IMR-90 (cell line): Measurements from ENCODE around the gene RAD51B. TPM values are rescaled to one million over a fixed set of nuclear protein-coding genes. Genes with fewer than 3 reads are reported as not detected.

Experiments
- ATAC-seq: fragments of 200-7000 bp; cut with Tn5 transposase; 2 replicates; pipeline ENCODE4 v1.9.1; 2020; ENCODE audit warnings: low read depth, mild to moderate bottlenecking, moderate library complexity
- BruUV-seq: library from RNA; stranded (reverse); fragments of 400-500 nt; replicated peaks from 2 replicates; lab custom pipeline; 2021; lab: Mats Ljungman, UMichigan
- CTCF ChIA-PET: fragments of 300-600 bp; formaldehyde crosslinking; extraction: SDS; loops from one replicate; lab custom pipeline; 2021; ENCODE audit warnings: antibody characterized with exemption; lab: Yijun Ruan, JAX
- POLR2A ChIA-PET: fragments of 300-600 bp; sonication (Branson Sonifier 250); formaldehyde crosslinking; loops from one replicate; lab custom pipeline; 2022; ENCODE audit warnings: antibody characterized with exemption; ENCODE audit not compliant: unreplicated experiment; lab: Charles Lee
- DNase-seq: peaks from one replicate; pipeline ENCODE4 v3.0.0; 2013
- H2AFZ ChIP-seq: replicated peaks from 2 replicates; pipeline ENCODE3; 2013; ENCODE audit warnings: low read length, mild to moderate bottlenecking; ENCODE audit not compliant: poor library complexity
- H2AK5ac ChIP-seq: 2 replicates; pipeline ENCODE4 v1.6.1; 2013; ENCODE audit warnings: low read depth, low read length, inconsistent platforms
- H2AK9ac ChIP-seq: replicated peaks from 2 replicates; pipeline ENCODE3; 2013; ENCODE audit warnings: mild to moderate bottlenecking, low read depth, low read length, moderate library complexity; ENCODE audit not compliant: poor library complexity
- H2BK120ac ChIP-seq: 2 replicates; pipeline ENCODE4 v1.6.1; 2013; ENCODE audit warnings: low read depth, low read length, inconsistent platforms
- H2BK15ac ChIP-seq: 3 replicates; pipeline ENCODE4 v1.6.1; 2013; ENCODE audit warnings: low read depth, low read length, inconsistent platforms
- H2BK20ac ChIP-seq: 2 replicates; pipeline ENCODE4 v1.6.1; 2013; ENCODE audit warnings: low read depth, mild to moderate bottlenecking, inconsistent platforms, low read length, moderate library complexity
- H2BK5ac ChIP-seq: 2 replicates; pipeline ENCODE4 v1.6.1; 2013; ENCODE audit warnings: mild to moderate bottlenecking, low read depth, low read length, inconsistent platforms; ENCODE audit not compliant: poor library complexity, severe bottlenecking
- H3K14ac ChIP-seq: replicated peaks from 2 replicates; pipeline ENCODE4 v1.6.1; 2013; ENCODE audit warnings: low read depth, low read length, inconsistent platforms
- H3K18ac ChIP-seq: 2 replicates; pipeline ENCODE4 v1.6.1; 2013; ENCODE audit warnings: low read depth, low read length, control low read depth
- H3K23ac ChIP-seq: 2 replicates; pipeline ENCODE4 v1.6.1; 2013; ENCODE audit warnings: low read depth, low read length, inconsistent platforms
- H3K27ac ChIP-seq: 2 replicates; pipeline ENCODE4 v1.5.1; 2013; ENCODE audit warnings: mild to moderate bottlenecking, control low read depth, low read length; ENCODE audit not compliant: insufficient read depth
- H3K27me3 ChIP-seq: 2 replicates; pipeline ENCODE4 v1.6.1; 2013; ENCODE audit warnings: low read length; ENCODE audit not compliant: control insufficient read depth, insufficient read depth
- H3K36me3 ChIP-seq: 2 replicates; pipeline ENCODE4 v1.6.1; 2013; ENCODE audit warnings: low read length, mixed read lengths; ENCODE audit not compliant: control insufficient read depth, insufficient read depth
- H3K4ac ChIP-seq: 2 replicates; pipeline ENCODE4 v1.6.1; 2013; ENCODE audit warnings: low read depth, low read length, inconsistent platforms
- H3K4me1 ChIP-seq: 2 replicates; pipeline ENCODE4 v1.6.1; 2013; ENCODE audit warnings: low read length, mixed read lengths; ENCODE audit not compliant: control insufficient read depth, insufficient read depth
- H3K4me2 ChIP-seq: 2 replicates; pipeline ENCODE4 v1.6.1; 2013; ENCODE audit warnings: low read depth, mild to moderate bottlenecking, control low read depth, low read length, moderate library complexity
- H3K4me3 ChIP-seq: 2 replicates; pipeline ENCODE4 v1.5.1; 2013; ENCODE audit warnings: low read depth, mild to moderate bottlenecking, control low read depth, low read length, moderate library complexity; ENCODE audit not compliant: insufficient read depth
- H3K56ac ChIP-seq: 2 replicates; pipeline ENCODE4 v1.6.1; 2013; ENCODE audit warnings: low read length, inconsistent platforms; ENCODE audit not compliant: insufficient read depth; ENCODE audit errors: extremely low read depth
- H3K79me1 ChIP-seq, 2 experiments: 2 replicates each; pipeline ENCODE4 v1.6.1; 2013; ENCODE audit warnings: low read length in 2 of 2, inconsistent platforms in 1 of 2, low read depth in 1 of 2
- H3K9ac ChIP-seq: 2 replicates; pipeline ENCODE4 v1.6.1; 2013; ENCODE audit warnings: low read depth, low read length, control low read depth
- H3K9me1 ChIP-seq: 2 replicates; pipeline ENCODE4 v1.6.1; 2013; ENCODE audit warnings: low read length, inconsistent platforms; ENCODE audit not compliant: insufficient read depth
- H3K9me3 ChIP-seq: 2 replicates; pipeline ENCODE4 v1.6.1; 2013; ENCODE audit warnings: low read length; ENCODE audit not compliant: control insufficient read depth, insufficient read depth
- H4K20me1 ChIP-seq: 2 replicates; pipeline ENCODE4 v1.6.1; 2013; ENCODE audit warnings: low read length, inconsistent platforms; ENCODE audit not compliant: insufficient read depth
- H4K5ac ChIP-seq: 2 replicates; pipeline ENCODE4 v1.6.1; 2013; ENCODE audit warnings: mild to moderate bottlenecking, low read depth, low read length, control low read depth
- H4K8ac ChIP-seq, 2 experiments: 2 replicates each; pipeline ENCODE4 v1.6.1; 2013; ENCODE audit warnings: low read depth in 2 of 2, low read length in 2 of 2, control low read depth in 1 of 2, inconsistent platforms in 1 of 2
- H4K91ac ChIP-seq: 2 replicates; pipeline ENCODE4 v1.6.1; 2013; ENCODE audit warnings: low read depth, low read length, inconsistent platforms; ENCODE audit not compliant: insufficient read depth
- BHLHE40 ChIP-seq: fragments of 150-350 bp; IDR thresholded peaks from 2 replicates; pipeline ENCODE4 v1.6.1; 2016; ENCODE audit warnings: mild to moderate bottlenecking, low read depth, low read length
- CEBPB ChIP-seq: IDR thresholded peaks from 2 replicates; pipeline ENCODE4 v1.6.1; 2012; ENCODE audit warnings: low read depth, low read length, improper control_type of control experiment
- CHD1 ChIP-seq: IDR thresholded peaks from 2 replicates; pipeline ENCODE4 v1.6.1; 2012; ENCODE audit warnings: low read depth, low read length, improper control_type of control experiment
- ELK1 ChIP-seq: fragments of 150-350 bp; IDR thresholded peaks from 2 replicates; pipeline ENCODE4 v1.6.1; 2016; ENCODE audit warnings: low read depth, mild to moderate bottlenecking, low read length, moderate library complexity, borderline replicate concordance
- FOS ChIP-seq: fragments of 150-350 bp; IDR thresholded peaks from 2 replicates; pipeline ENCODE4 v1.6.1; 2016; ENCODE audit warnings: low read depth, low read length
- MAFK ChIP-seq: IDR thresholded peaks from 2 replicates; pipeline ENCODE4 v1.6.1; 2012; ENCODE audit warnings: low read depth, low read length, improper control_type of control experiment
- MAZ ChIP-seq: IDR thresholded peaks from 2 replicates; pipeline ENCODE4 v1.6.1; 2012; ENCODE audit warnings: low read depth, mild to moderate bottlenecking, low read length, improper control_type of control experiment, moderate library complexity, borderline replicate concordance
- MXI1 ChIP-seq: IDR thresholded peaks from 2 replicates; pipeline ENCODE4 v1.6.1; 2012; ENCODE audit warnings: low read depth, mild to moderate bottlenecking, low read length, moderate library complexity, borderline replicate concordance
- NFE2L2 ChIP-seq: fragments of 150-350 bp; IDR thresholded peaks from 2 replicates; pipeline ENCODE4 v1.6.1; 2016; ENCODE audit warnings: low read depth, mild to moderate bottlenecking, low read length
- RAD21 ChIP-seq: IDR thresholded peaks from 2 replicates; pipeline ENCODE4 v1.6.1; 2012; ENCODE audit warnings: low read length, improper control_type of control experiment
- RFX5 ChIP-seq: IDR thresholded peaks from 2 replicates; pipeline ENCODE4 v1.8.0; 2012; ENCODE audit warnings: low read depth, mild to moderate bottlenecking, low read length, moderate library complexity
- SMC3 ChIP-seq: fragments of 150-350 bp; IDR thresholded peaks from 2 replicates; pipeline ENCODE4 v1.6.1; 2016; ENCODE audit warnings: low read depth, mild to moderate bottlenecking, antibody characterized with exemption, low read length, moderate library complexity
- USF2 ChIP-seq: fragments of 150-350 bp; IDR thresholded peaks from 2 replicates; pipeline ENCODE4 v1.6.1; 2017; ENCODE audit warnings: mild to moderate bottlenecking, antibody characterized with exemption, low read length, low read depth
- WGBS, 2 experiments: methylation state at CpG; one replicate each; pipeline versions ENCODE4 v1.1.5 to v1.1.7; 2013; ENCODE audit warnings: missing lambda C conversion rate in 2 of 2; ENCODE audit not compliant: insufficient read length in 1 of 2; ENCODE audit errors: extremely low coverage in 2 of 2; 5-methylcytosine and 5-hydroxymethylcytosine counted together
- dilution Hi-C: fragments of 300-500 bp; cut with HindIII; formaldehyde crosslinking; loops from one replicate; pipeline ENCODE4 v1.14.3; 2018; ENCODE audit warnings: low sequenced_read_pairs; ENCODE audit not compliant: unreplicated experiment
- in situ Hi-C: fragments of 300-500 bp; cut with MboI; formaldehyde crosslinking; loops from 3 replicates; pipeline ENCODE4 v1.14.3; 2019; ENCODE audit warnings: low sequenced_read_pairs, inconsistent platforms, mixed read lengths
- intact Hi-C: fragments of 100-400 bp; cut with micrococcal nuclease; formaldehyde crosslinking; loops from 2 replicates; pipeline ENCODE4 v1.10.0; 2022
- polyA plus RNA-seq, 3 experiments: library from polyadenylated mRNA; depleted of rRNA; stranded (reverse); fragments of >200 nt; gene quantifications; 2 replicates each; pipeline ENCODE4 v1.2.3, GENCODE V29; 2012; ENCODE audit warnings: low replicate concordance in 1 of 3
- total RNA-seq: library from RNA; depleted of rRNA; stranded (reverse); fragments of >200 nt; gene quantifications from 2 replicates; pipeline ENCODE4 v1.2.3, GENCODE V29; 2012

The RAD51B gene
- total and polyA plus RNA-seq, 2 of the 4 experiments (the other 2 are of a cell fraction), result 5.1 to 18.8 TPM

GRCh38 chr14:68105816-68106215, 286.2 kb downstream of the RAD51B start:
- Histone ChIP-seq H2BK5ac (no peak overlapping the region), H3K79me1 (no peaks in the 10 kb centered on the region), H3K23ac (no peak overlapping the region), H4K5ac (no peak overlapping the region), H4K91ac (no peak overlapping the region), H2BK20ac (no peak overlapping the region), H2AFZ (no peak overlapping the region), H3K14ac (no peak overlapping the region), H3K9me3 (peaks cover 11% of the 10 kb centered on the region), H3K56ac (no peak overlapping the region), H2AK9ac (no peak overlapping the region), H3K9ac (no peak overlapping the region), H2AK5ac (no peak overlapping the region), H3K4me3 (no peak overlapping the region), H2BK120ac (no peak overlapping the region), H3K27me3 (no peaks in the 10 kb centered on the region), H4K8ac (no peak overlapping the region), H3K4ac (no peak overlapping the region), H3K18ac (no peak overlapping the region), H3K4me1 (peaks cover 4% of the 10 kb centered on the region; the same call in 1 of the 2 replicates), H3K36me3 (no peaks in the 10 kb centered on the region), H3K27ac (no peak overlapping the region), H4K20me1 (no peaks in the 10 kb centered on the region), H3K9me1 (no peaks in the 10 kb centered on the region), H3K4me2 (no peak overlapping the region), H2BK15ac (no peak overlapping the region)
- TF ChIP-seq RFX5 (no peak), NFE2L2 (no peak), FOS (no peak), RAD21 (no peak), ELK1 (no peak), MXI1 (no peak), BHLHE40 (no peak), CEBPB (no peak), SMC3 (no peak), CHD1 (no peak), MAZ (no peak), MAFK (no peak), USF2 (no peak)
- in situ Hi-C loops, result no loop called here
- ChIA-PET CTCF (no interaction called here), POLR2A (no interaction called here)
- no TSS peak for BruUV-seq
- intact Hi-C loops, result loop anchor here (10.0 kb wide), 1 partner anchor 89 kb away; no protein-coding TSS in a partner anchor
- WGBS, 2 experiments, result no CpG with 5 or more reads among the region's 2 CpGs
- no peak for DNase-seq
- dilution Hi-C loops, result no loop called here
- no peak for ATAC-seq
